DLD1 (cell line): ENCODE data around the gene PRL.

Source experiments
- in situ Hi-C: cut with HindIII; loops from 2 replicates; pipeline ENCODE4 v1.10.0; 2017; ENCODE audit warnings: low sequenced_read_pairs

The PRL gene

GRCh38 chr6:22295145-22295544 lies 1.7 kb downstream of the PRL start:
- in situ Hi-C loops, result no loop called here

- in situ Hi-C loops, result no loop called here
These were observed 2.5 kb downstream of the PRL start for GRCh38 chr6:22294301-22294700.

GRCh38 chr6:22290045-22290444 lies 6.8 kb downstream of the PRL start:
- in situ Hi-C loops, result no loop called here

- in situ Hi-C loops, result no loop called here
These were observed 8.1 kb downstream of the PRL start for GRCh38 chr6:22288721-22289120.

- in situ Hi-C loops, result no loop called here
These were observed 12.2 kb downstream of the PRL start for GRCh38 chr6:22284666-22285065.

GRCh38 chr6:22281341-22282085 lies 15.3 kb downstream of the PRL start:
- in situ Hi-C loops, result no loop called here

GRCh38 chr6:22279427-22279826 lies 17.4 kb downstream of the PRL start:
- in situ Hi-C loops, result no loop called here

- in situ Hi-C loops, result no loop called here
These were observed 25.8 kb downstream of the PRL start for GRCh38 chr6:22271081-22271480.

- in situ Hi-C loops, result no loop called here
These were observed 33.1 kb downstream of the PRL start for GRCh38 chr6:22263748-22264147.

- in situ Hi-C loops, result no loop called here
These were observed 42.0 kb downstream of the PRL start for GRCh38 chr6:22254886-22255285.

GRCh38 chr6:22253955-22254655 lies 42.7 kb downstream of the PRL start:
- in situ Hi-C loops, result no loop called here

GRCh38 chr6:22251348-22251747 lies 45.5 kb downstream of the PRL start:
- in situ Hi-C loops, result no loop called here

- in situ Hi-C loops, result no loop called here
These were observed 46.4 kb downstream of the PRL start for GRCh38 chr6:22250486-22250885.

GRCh38 chr6:22249711-22250350 lies 47.0 kb downstream of the PRL start:
- in situ Hi-C loops, result no loop called here

- in situ Hi-C loops, result no loop called here
These were observed 48.1 kb downstream of the PRL start for GRCh38 chr6:22248513-22249308.

GRCh38 chr6:22247916-22248482 lies 48.8 kb downstream of the PRL start:
- in situ Hi-C loops, result no loop called here

GRCh38 chr6:22240025-22240424 lies 56.8 kb downstream of the PRL start:
- in situ Hi-C loops, result no loop called here

GRCh38 chr6:22239261-22239921 lies 57.4 kb downstream of the PRL start:
- in situ Hi-C loops, result no loop called here

- in situ Hi-C loops, result no loop called here
These were observed 58.0 kb downstream of the PRL start for GRCh38 chr6:22238861-22239260.

GRCh38 chr6:22237526-22237925 lies 59.3 kb downstream of the PRL start:
- in situ Hi-C loops, result no loop called here
